Measurements from ENCODE around the gene TXN2.
"Not testable (repeated sequence)": the region's sequence is repeated elsewhere in the genome, so short reads cannot be mapped to it uniquely, and the experiment has no call there.

Gene TXN2

GRCh38 chr22:36455571-36456463 lies 25.6 kb downstream of the TXN2 start:
- DNase-seq: no peak

- peak; percentile 40 to 78 for DNase-seq
Measured at GRCh38 chr22:36454916-36455570, 26.4 kb downstream of the TXN2 start.

GRCh38 chr22:36453855-36454378 lies 27.5 kb downstream of the TXN2 start:
- DNase-seq: no peak

GRCh38 chr22:36452978-36453607 lies 28.3 kb downstream of the TXN2 start:
- not testable (repeated sequence) for DNase-seq

GRCh38 chr22:36452250-36452977 lies 29.0 kb downstream of the TXN2 start:
- no peak for DNase-seq

GRCh38 chr22:36450923-36451322 lies 30.5 kb downstream of the TXN2 start:
- not testable (repeated sequence) for DNase-seq

GRCh38 chr22:36449596-36450175 lies 31.8 kb downstream of the TXN2 start:
- DNase-seq: no peak

GRCh38 chr22:36447632-36448031 lies 33.8 kb downstream of the TXN2 start:
- DNase-seq: peak; percentile 31 to 44

- peak; percentile 19 to 27 for DNase-seq
Measured at GRCh38 chr22:36445158-36445668, 36.2 kb downstream of the TXN2 start.

- DNase-seq: no peak
Measured at GRCh38 chr22:36443198-36443770, 38.2 kb downstream of the TXN2 start.

GRCh38 chr22:36442506-36443197 lies 38.8 kb downstream of the TXN2 start:
- no peak for DNase-seq

GRCh38 chr22:36440429-36441002 lies 40.9 kb downstream of the TXN2 start:
- no peak for DNase-seq

GRCh38 chr22:36439481-36440271 lies 41.8 kb downstream of the TXN2 start:
- DNase-seq: peak; percentile 24 to 57

- DNase-seq: peak in 1 of 2 donors; percentile 21
Measured at GRCh38 chr22:36435516-36436415, 45.7 kb downstream of the TXN2 start.

GRCh38 chr22:36433318-36434231 lies 47.9 kb downstream of the TXN2 start:
- DNase-seq: no peak

- no peak for DNase-seq
Measured at GRCh38 chr22:36432592-36433317, 48.7 kb downstream of the TXN2 start.

- no peak for DNase-seq
Measured at GRCh38 chr22:36431977-36432376, 49.5 kb downstream of the TXN2 start.

Measured in inflammatory macrophage (primary cell).